ENCODE results near the gene SACM1L. TPM values are rescaled to one million over a fixed set of nuclear protein-coding genes. Genes with fewer than 3 reads are reported as not detected.

SACM1L gene
- total and polyA plus RNA-seq, 2 of the 8 experiments (the other 6 are each of a cell fraction or from before 2014, with no cell fraction given), result 20.1 to 61.0 TPM

GRCh38 chr3:45771831-45772230 lies 82.6 kb downstream of the SACM1L start (continued):
- no peak for TF ChIP-seq MAFK (IDR thresholded peaks at IDR 0.05; ENCODE audit: low read depth, low read length)
- no peak for TF ChIP-seq CTBP2 (IDR thresholded peaks at IDR 0.05; ENCODE audit: borderline replicate concordance, insufficient read depth, insufficient read length, low read length)
- TF ChIP-seq CBX8 (IDR thresholded peaks at IDR 0.05; ENCODE audit: borderline replicate concordance, low read depth, low read length), result no peak
- no peak for TF ChIP-seq POLR2AphosphoS5 (IDR thresholded peaks at IDR 0.05; ENCODE audit: low read depth, low read length)
- no peak for TF ChIP-seq EGR1 (IDR thresholded peaks at IDR 0.05; ENCODE audit: borderline replicate concordance, low read depth, low read length)
- TF ChIP-seq ATF2 (IDR thresholded peaks at IDR 0.05; ENCODE audit: low read length), result no peak

Data from H1 (cell line).